GM23338 (cell line): ENCODE measurements around the gene FOXP1. TPM values are rescaled to one million over a fixed set of nuclear protein-coding genes. Genes with fewer than 3 reads are reported as not detected.

Experiments
- ATAC-seq: fragments of 200-7000 bp; cut with Tn5 transposase; 3 replicates; pipeline ENCODE4 v1.9.1; 2020
- DNase-seq: peaks from one replicate; pipeline ENCODE4 v3.0.0-alpha.2; 2015; ENCODE audit warnings: low spot score
- H2AFZ ChIP-seq: fragments of 200-600 bp; sonication (generic); 2 replicates; pipeline ENCODE4 v1.8.0; 2016; ENCODE audit warnings: antibody characterized with exemption, mild to moderate bottlenecking, moderate library complexity
- H3F3A ChIP-seq: fragments of 200-600 bp; sonication (generic); replicated peaks from 2 replicates; pipeline ENCODE4 v1.8.0; 2017; ENCODE audit warnings: antibody characterized with exemption, mixed run types, low read depth
- H3K27ac ChIP-seq: fragments of 200-600 bp; sonication (generic); 2 replicates; pipeline ENCODE4 v1.6.1; 2016; ENCODE audit warnings: low read depth
- H3K27me3 ChIP-seq: fragments of 200-600 bp; sonication (generic); 2 replicates; pipeline ENCODE4 v1.8.0; 2016; ENCODE audit warnings: mild to moderate bottlenecking, mixed run types, moderate library complexity; ENCODE audit not compliant: insufficient read depth
- H3K36me3 ChIP-seq: fragments of 200-600 bp; sonication (generic); 2 replicates; pipeline ENCODE4 v1.8.0; 2016; ENCODE audit warnings: mild to moderate bottlenecking; ENCODE audit not compliant: insufficient read depth
- H3K4me1 ChIP-seq: fragments of 200-600 bp; sonication (generic); 2 replicates; pipeline ENCODE4 v1.8.0; 2016; ENCODE audit warnings: mild to moderate bottlenecking, moderate library complexity; ENCODE audit not compliant: insufficient read depth
- H3K4me2 ChIP-seq: fragments of 200-600 bp; sonication (generic); 2 replicates; pipeline ENCODE4 v1.7.1; 2017; ENCODE audit warnings: mixed run types
- H3K4me3 ChIP-seq: fragments of 200-600 bp; sonication (generic); 2 replicates; pipeline ENCODE4 v1.6.1; 2016; ENCODE audit warnings: mixed run types
- H3K79me2 ChIP-seq: fragments of 200-600 bp; sonication (generic); replicated peaks from 2 replicates; pipeline ENCODE4 v1.8.0; 2017; ENCODE audit warnings: mild to moderate bottlenecking; ENCODE audit not compliant: insufficient read depth
- H3K9me2 ChIP-seq: fragments of 200-600 bp; sonication (generic); 2 replicates; pipeline ENCODE4 v1.8.0; 2017; ENCODE audit not compliant: insufficient read depth
- H4K20me1 ChIP-seq: fragments of 200-600 bp; sonication (generic); replicated peaks from 2 replicates; pipeline ENCODE4 v1.8.0; 2017; ENCODE audit warnings: mild to moderate bottlenecking; ENCODE audit not compliant: insufficient read depth
- H3K27ac Mint-ChIP-seq: 2 replicates; pipeline ENCODE4 v1.8.0; 2020; ENCODE audit warnings: inconsistent platforms, mild to moderate bottlenecking, moderate library complexity, mixed read lengths
- H3K27me3 Mint-ChIP-seq: 3 replicates; pipeline ENCODE4 v1.8.0; 2022; ENCODE audit warnings: low read depth, mild to moderate bottlenecking, moderate library complexity, mixed read lengths, inconsistent platforms; ENCODE audit not compliant: insufficient read depth, poor library complexity
- H3K36me3 Mint-ChIP-seq: 3 replicates; pipeline ENCODE4 v1.8.0; 2021; ENCODE audit warnings: low read depth, mild to moderate bottlenecking, inconsistent platforms, moderate library complexity, mixed read lengths
- H3K4me1 Mint-ChIP-seq: 3 replicates; pipeline ENCODE4 v1.8.0; 2020; ENCODE audit warnings: mild to moderate bottlenecking, inconsistent platforms, mixed read lengths
- H3K4me3 Mint-ChIP-seq: 3 replicates; pipeline ENCODE4 v1.8.0; 2021; ENCODE audit warnings: moderate library complexity, mild to moderate bottlenecking, inconsistent platforms, mixed read lengths
- H3K9me3 Mint-ChIP-seq: 3 replicates; pipeline ENCODE4 v1.8.0; 2020; ENCODE audit warnings: moderate library complexity, mild to moderate bottlenecking, inconsistent platforms, mixed read lengths
- CREB1 ChIP-seq: fragments of 250-450 bp; sonication (Bioruptor Pico); IDR thresholded peaks from 2 replicates; pipeline ENCODE4 v1.5.0; 2020; ENCODE audit warnings: low read depth, mild to moderate bottlenecking, moderate library complexity
- CTCF ChIP-seq, 2 experiments: fragments of 200-600 bp in 1 of 2; sonication (generic) in 1 of 2; conservative IDR thresholded peaks; 2 replicates each; pipeline versions ENCODE4 v1.5.1 to v1.6.1; 2016 to 2017; ENCODE audit warnings: antibody characterized with exemption in 2 of 2, low read depth in 2 of 2, mild to moderate bottlenecking in 2 of 2, moderate library complexity in 1 of 2
- ETS1 ChIP-seq: IDR thresholded peaks from 2 replicates; pipeline ENCODE4 v1.6.1; 2016; ENCODE audit warnings: antibody characterized with exemption
- EZH2 ChIP-seq: fragments of 200-600 bp; sonication (generic); IDR thresholded peaks from one replicate; pipeline ENCODE4 v1.8.0; 2017; ENCODE audit warnings: antibody characterized with exemption, mild to moderate bottlenecking, low read depth; ENCODE audit not compliant: unreplicated experiment
- EZH2phosphoT487 ChIP-seq: fragments of 200-600 bp; sonication (generic); IDR thresholded peaks from one replicate; pipeline ENCODE4 v1.8.1; 2018; ENCODE audit warnings: antibody characterized with exemption; ENCODE audit not compliant: unreplicated experiment
- JUNB ChIP-seq: IDR thresholded peaks from one replicate; pipeline ENCODE4 v1.6.1; 2016; ENCODE audit warnings: antibody characterized with exemption; ENCODE audit not compliant: unreplicated experiment
- NANOG ChIP-seq: IDR thresholded peaks from 2 replicates; pipeline ENCODE4 v1.6.1; 2016; ENCODE audit warnings: antibody characterized with exemption, borderline replicate concordance
- POLR2AphosphoS5 ChIP-seq: IDR thresholded peaks from 2 replicates; pipeline ENCODE4 v1.6.1; 2016; ENCODE audit warnings: antibody characterized with exemption, low read depth
- STAT1 ChIP-seq: IDR thresholded peaks from one replicate; pipeline ENCODE4 v1.6.1; 2016; ENCODE audit warnings: antibody characterized with exemption; ENCODE audit not compliant: unreplicated experiment
- ZNF114 ChIP-seq: fragments of 250-450 bp; sonication (Bioruptor Pico); IDR thresholded peaks from 2 replicates; pipeline ENCODE4 v1.5.0; 2020; ENCODE audit warnings: mild to moderate bottlenecking, moderate library complexity
- ZNF331 ChIP-seq: fragments of 250-450 bp; sonication (Bioruptor Pico); IDR thresholded peaks from 2 replicates; pipeline ENCODE4 v1.5.0; 2020; ENCODE audit warnings: low read depth, mild to moderate bottlenecking, moderate library complexity
- polyA plus RNA-seq: library from polyadenylated mRNA; unstranded; fragments of >200 nt; fragmentation: Nextera tagmentation; extraction: Ambion mirVana; gene quantifications from 2 replicates; pipeline ENCODE4 v1.2.1, GENCODE V29; 2016
- total RNA-seq: library from RNA; depleted of rRNA; stranded (reverse); fragments of >200 nt; shearing (Covaris generic); gene quantifications from 2 replicates; pipeline ENCODE4 v1.2.3, GENCODE V29; 2014
- TF ChIP-seq, protein P1 (sequence below): IDR thresholded peaks from one replicate; pipeline ENCODE4 v1.6.1; 2018; ENCODE audit warnings: antibody characterized with exemption; ENCODE audit not compliant: unreplicated experiment
- TF ChIP-seq, protein P2 (sequence below): fragments of 250-450 bp; sonication (Bioruptor Pico); IDR thresholded peaks from 2 replicates; pipeline ENCODE4 v1.5.0; 2020; ENCODE audit warnings: mild to moderate bottlenecking, moderate library complexity

FOXP1 gene
- total and polyA plus RNA-seq, 2 experiments from 2014 or later = 32.9 to 35.5 TPM

DNA sequence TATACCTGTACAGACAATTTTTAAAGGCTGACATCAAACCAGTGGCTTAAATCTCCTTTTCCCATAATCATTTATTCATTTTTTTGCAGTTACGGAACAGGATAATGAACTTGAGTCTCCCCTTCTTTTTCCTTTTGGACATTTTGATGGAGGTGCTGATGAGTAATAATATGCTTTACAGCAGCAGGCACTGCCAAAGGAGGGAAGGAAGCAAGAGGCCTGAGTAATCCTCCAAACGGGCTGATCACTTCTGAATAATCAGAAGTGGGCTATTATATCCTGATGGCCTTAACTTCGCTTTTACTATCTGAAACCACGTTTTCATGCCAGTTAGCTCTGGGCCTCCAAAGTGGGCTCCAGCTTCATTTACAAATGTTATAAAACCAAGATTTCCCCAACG, 527.2 kb downstream of the FOXP1 start:
- TF ChIP-seq, protein P1, sequence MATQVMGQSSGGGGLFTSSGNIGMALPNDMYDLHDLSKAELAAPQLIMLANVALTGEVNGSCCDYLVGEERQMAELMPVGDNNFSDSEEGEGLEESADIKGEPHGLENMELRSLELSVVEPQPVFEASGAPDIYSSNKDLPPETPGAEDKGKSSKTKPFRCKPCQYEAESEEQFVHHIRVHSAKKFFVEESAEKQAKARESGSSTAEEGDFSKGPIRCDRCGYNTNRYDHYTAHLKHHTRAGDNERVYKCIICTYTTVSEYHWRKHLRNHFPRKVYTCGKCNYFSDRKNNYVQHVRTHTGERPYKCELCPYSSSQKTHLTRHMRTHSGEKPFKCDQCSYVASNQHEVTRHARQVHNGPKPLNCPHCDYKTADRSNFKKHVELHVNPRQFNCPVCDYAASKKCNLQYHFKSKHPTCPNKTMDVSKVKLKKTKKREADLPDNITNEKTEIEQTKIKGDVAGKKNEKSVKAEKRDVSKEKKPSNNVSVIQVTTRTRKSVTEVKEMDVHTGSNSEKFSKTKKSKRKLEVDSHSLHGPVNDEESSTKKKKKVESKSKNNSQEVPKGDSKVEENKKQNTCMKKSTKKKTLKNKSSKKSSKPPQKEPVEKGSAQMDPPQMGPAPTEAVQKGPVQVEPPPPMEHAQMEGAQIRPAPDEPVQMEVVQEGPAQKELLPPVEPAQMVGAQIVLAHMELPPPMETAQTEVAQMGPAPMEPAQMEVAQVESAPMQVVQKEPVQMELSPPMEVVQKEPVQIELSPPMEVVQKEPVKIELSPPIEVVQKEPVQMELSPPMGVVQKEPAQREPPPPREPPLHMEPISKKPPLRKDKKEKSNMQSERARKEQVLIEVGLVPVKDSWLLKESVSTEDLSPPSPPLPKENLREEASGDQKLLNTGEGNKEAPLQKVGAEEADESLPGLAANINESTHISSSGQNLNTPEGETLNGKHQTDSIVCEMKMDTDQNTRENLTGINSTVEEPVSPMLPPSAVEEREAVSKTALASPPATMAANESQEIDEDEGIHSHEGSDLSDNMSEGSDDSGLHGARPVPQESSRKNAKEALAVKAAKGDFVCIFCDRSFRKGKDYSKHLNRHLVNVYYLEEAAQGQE = no peak
- TF ChIP-seq ETS1 (no peak), ZNF114 (CRISPR knock-in tag) (no peak), JUNB (no peak), EZH2phosphoT487 (no peak), STAT1 (no peak), NANOG (no peak), EZH2 (no peak), ZNF331 (CRISPR knock-in tag) (no peak), CTCF (conservative IDR thresholded peaks at IDR 0.05; ENCODE audit: low read depth in 2 of 2) (no peak), POLR2AphosphoS5 (no peak), CREB1 (no peak)
- TF ChIP-seq, protein P2, sequence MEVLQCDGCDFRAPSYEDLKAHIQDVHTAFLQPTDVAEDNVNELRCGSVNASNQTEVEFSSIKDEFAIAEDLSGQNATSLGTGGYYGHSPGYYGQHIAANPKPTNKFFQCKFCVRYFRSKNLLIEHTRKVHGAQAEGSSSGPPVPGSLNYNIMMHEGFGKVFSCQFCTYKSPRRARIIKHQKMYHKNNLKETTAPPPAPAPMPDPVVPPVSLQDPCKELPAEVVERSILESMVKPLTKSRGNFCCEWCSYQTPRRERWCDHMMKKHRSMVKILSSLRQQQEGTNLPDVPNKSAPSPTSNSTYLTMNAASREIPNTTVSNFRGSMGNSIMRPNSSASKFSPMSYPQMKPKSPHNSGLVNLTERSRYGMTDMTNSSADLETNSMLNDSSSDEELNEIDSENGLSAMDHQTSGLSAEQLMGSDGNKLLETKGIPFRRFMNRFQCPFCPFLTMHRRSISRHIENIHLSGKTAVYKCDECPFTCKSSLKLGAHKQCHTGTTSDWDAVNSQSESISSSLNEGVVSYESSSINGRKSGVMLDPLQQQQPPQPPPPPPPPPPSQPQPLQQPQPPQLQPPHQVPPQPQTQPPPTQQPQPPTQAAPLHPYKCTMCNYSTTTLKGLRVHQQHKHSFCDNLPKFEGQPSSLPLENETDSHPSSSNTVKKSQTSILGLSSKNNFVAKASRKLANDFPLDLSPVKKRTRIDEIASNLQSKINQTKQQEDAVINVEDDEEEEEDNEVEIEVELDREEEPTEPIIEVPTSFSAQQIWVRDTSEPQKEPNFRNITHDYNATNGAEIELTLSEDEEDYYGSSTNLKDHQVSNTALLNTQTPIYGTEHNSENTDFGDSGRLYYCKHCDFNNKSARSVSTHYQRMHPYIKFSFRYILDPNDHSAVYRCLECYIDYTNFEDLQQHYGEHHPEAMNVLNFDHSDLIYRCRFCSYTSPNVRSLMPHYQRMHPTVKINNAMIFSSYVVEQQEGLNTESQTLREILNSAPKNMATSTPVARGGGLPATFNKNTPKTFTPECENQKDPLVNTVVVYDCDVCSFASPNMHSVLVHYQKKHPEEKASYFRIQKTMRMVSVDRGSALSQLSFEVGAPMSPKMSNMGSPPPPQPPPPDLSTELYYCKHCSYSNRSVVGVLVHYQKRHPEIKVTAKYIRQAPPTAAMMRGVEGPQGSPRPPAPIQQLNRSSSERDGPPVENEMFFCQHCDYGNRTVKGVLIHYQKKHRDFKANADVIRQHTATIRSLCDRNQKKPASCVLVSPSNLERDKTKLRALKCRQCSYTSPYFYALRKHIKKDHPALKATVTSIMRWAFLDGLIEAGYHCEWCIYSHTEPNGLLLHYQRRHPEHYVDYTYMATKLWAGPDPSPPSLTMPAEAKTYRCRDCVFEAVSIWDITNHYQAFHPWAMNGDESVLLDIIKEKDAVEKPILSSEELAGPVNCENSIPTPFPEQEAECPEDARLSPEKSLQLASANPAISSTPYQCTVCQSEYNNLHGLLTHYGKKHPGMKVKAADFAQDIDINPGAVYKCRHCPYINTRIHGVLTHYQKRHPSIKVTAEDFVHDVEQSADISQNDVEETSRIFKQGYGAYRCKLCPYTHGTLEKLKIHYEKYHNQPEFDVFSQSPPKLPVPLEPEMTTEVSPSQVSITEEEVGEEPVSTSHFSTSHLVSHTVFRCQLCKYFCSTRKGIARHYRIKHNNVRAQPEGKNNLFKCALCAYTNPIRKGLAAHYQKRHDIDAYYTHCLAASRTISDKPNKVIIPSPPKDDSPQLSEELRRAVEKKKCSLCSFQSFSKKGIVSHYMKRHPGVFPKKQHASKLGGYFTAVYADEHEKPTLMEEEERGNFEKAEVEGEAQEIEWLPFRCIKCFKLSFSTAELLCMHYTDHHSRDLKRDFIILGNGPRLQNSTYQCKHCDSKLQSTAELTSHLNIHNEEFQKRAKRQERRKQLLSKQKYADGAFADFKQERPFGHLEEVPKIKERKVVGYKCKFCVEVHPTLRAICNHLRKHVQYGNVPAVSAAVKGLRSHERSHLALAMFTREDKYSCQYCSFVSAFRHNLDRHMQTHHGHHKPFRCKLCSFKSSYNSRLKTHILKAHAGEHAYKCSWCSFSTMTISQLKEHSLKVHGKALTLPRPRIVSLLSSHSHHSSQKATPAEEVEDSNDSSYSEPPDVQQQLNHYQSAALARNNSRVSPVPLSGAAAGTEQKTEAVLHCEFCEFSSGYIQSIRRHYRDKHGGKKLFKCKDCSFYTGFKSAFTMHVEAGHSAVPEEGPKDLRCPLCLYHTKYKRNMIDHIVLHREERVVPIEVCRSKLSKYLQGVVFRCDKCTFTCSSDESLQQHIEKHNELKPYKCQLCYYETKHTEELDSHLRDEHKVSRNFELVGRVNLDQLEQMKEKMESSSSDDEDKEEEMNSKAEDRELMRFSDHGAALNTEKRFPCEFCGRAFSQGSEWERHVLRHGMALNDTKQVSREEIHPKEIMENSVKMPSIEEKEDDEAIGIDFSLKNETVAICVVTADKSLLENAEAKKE (CRISPR knock-in tag) = no peak
- H3K4me3 Mint-ChIP-seq = no peak overlapping the region
- Histone ChIP-seq H3K27ac (no peak overlapping the region), H2AFZ (no peak overlapping the region), H3K9me2 (no peaks in the 10 kb centered on the region), H3K4me3 (no peak overlapping the region), H3K27me3 (no peaks in the 10 kb centered on the region), H3K36me3 (no peaks in the 10 kb centered on the region), H3F3A (no peaks in the 10 kb centered on the region), H3K4me2 (peak overlapping the region; percentile 68), H3K79me2 (peaks cover 52% of the 10 kb centered on the region), H4K20me1 (no peaks in the 10 kb centered on the region), H3K4me1 (peaks cover 99% of the 10 kb centered on the region)
- no peaks in the 10 kb centered on the region for H3K9me3 Mint-ChIP-seq
- ATAC-seq = no peak
- no peak overlapping the region for H3K27ac Mint-ChIP-seq
- no peak for DNase-seq
- no peaks in the 10 kb centered on the region; the same call in 2 of the 3 replicates for H3K36me3 Mint-ChIP-seq
- H3K4me1 Mint-ChIP-seq = peaks cover 98% of the 10 kb centered on the region
- H3K27me3 Mint-ChIP-seq = peaks cover 12% of the 10 kb centered on the region
